GM10847 (cell line): ENCODE measurements around the gene PAX5.

Source experiments
- POLR2A ChIP-seq: IDR thresholded peaks from 2 replicates; pipeline ENCODE4 v1.6.1; 2011; ENCODE audit not compliant: insufficient read length; ENCODE audit errors: extremely low read depth

PAX5 gene

DNA sequence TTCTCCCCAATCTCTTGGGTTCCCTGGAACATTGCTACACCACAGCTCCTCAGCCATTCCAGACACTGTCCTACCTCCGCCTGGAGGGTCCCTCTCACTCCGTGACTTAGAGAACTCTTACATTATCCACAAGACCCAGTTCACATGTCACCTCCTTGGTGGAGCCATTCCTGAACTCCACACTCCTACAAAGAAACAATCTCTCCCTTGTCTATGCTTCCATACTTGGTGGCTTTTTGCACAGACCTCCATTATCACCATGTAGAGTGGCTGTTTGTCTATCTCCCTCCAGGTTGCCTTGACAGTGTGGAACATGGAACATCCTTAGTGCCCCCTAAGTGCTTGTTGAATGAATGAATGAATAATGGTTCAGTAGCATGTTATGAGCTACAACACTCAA lies 105.9 kb downstream of the PAX5 start:
- TF ChIP-seq POLR2A, result no peak

DNA sequence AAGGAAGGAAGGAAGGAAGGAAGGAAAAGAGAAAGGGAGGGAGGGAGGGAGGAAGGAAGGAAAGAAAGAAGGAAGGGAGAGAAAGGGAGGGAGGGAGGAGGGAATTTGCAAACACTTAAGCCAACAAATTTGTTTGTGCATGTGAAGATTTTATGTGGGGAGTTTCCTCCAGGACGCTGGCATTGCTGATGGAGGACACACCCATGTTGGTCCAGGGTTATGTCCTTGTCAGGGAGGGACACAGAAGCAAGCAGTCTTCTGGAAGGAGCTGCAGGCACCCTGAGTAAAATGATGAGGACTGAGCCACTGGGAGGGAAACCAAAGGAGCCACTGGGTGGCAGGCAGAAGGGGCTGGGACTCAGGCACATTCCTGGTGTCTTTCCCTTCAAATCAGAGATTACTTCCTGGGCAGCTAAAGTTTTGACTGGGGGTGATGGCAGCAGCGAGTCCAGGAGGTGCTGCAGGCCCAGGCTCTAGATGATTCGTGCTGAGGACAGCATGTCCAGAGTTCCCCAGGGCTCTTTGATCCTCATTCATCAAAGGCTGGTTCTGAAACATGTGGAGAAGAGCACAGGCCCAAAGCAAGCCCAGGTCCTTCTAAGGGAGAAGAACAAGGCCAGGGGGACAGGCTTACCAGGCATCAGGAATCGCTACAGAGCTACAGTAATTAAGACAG lies 109.2 kb downstream of the PAX5 start:
- TF ChIP-seq POLR2A, result no peak

DNA sequence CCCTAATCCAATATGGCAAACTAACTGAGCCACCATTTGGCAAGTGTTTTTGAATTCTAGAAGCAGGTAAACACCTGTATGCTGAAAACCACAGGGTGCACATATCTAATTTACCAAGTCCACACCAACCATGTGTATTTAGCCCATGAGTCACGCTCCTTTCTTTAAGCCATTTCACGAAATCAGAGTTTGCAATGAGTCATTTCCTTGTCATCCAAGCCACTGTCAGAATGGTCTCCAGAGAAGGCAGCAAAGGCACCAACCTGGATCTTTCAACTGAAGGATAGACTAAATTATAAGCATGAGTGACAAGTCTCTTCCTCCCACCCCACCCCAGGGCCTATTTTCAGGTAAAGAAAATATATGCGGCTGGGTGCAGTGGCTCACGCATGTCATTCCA lies 110.0 kb downstream of the PAX5 start:
- no peak for TF ChIP-seq POLR2A

DNA sequence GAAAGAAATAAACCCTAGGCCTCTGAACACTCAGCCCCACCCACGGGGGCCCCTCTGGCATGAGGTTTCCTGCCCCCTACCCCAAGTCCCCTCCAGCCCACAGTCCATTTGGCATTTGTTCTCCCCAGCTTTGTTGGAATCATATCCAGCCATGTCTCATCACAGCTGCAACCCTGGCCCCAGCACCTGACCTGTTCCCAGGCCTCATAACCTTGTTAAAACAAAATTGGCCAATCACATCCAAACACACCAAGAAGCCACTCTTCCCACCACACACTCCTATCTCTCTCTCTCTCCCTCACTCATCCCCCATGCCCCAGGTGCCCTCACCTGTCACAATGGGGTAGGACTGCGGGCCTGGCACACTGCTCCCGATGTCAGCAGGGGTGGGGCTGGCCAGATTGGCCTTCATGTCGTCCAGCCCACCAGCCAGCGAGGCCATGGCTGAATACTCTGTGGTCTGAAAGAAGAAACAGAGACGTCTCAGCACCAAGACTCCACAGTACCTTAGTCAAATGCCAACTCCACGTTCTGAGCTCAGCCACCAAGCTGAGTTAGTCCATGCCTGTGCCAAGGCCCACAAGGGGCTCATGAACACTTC lies 110.9 kb downstream of the PAX5 start:
- TF ChIP-seq POLR2A, result no peak

DNA sequence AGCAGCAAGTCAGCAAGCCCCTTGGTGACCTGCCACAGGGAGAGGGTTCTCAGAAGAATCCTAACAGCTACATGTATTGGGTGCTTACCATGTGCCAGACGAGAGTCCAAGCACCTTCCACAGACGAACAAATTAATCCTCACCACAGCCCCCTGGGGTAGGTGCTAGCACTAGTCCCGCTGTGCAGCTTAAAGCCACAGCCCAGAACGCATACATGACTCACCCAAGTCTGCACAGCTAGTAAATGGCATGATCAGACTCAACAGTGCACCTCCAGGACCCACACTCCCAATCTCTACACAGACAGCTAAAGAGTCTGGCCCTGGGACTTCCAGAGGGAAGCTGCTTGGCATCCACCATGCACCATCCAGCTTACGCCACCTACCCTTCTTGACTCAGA lies 111.5 kb downstream of the PAX5 start:
- no peak for TF ChIP-seq POLR2A

DNA sequence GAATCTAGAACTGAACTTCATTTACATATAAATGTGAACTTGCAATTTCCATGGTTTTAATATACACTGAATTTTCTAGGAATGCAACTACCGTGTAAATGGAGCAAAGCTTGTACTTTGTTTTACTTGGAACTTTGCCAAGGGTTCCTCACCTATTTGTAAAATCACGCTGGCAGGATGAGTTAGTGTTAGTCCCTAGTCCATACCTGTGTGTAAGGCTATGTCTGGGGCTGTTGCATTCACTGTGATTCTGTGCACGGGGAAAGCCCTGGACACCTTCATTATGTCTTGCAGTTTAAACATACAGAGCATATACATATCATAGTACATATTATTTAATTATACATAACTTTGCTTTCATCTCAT lies 119.9 kb downstream of the PAX5 start:
- TF ChIP-seq POLR2A, result no peak

DNA sequence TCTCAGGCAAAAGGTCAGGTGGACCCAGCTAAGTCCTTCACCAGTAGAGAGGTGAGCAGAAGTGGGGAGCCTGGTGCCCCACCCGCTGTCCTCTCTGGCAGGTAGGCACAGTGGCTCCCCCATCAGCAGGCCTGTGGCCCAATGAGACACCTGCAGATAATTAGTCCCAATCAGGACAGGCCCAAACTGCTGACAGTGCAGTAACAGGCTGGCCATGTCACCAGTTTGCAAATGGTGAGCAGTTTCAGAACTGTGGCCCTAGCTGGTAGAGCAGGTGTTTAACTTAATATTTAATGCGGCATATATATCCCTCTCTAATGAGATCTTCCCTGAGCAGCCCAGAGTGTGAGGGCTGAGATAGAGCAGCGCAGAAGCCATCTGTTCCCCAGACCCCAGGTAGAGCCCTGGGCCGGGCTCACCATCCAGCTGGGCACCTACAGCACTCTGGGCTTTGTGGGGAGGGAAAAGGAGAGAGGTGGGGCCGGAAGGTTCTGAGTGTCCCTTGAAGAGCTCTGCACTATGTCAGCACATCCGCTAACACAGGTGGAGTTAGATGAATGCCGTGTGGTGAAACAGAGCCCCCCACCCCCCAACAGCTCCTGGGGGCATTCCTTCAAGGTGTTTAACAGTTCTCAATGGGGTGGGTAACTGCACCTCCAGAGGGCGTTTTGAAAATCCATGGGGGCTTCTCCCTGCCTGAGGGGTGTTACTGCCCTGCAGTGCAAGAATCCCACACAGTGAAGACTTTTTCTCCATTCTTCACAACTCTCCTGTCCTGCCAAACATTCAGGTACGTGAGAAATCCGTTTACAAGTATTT lies 120.5 kb downstream of the PAX5 start:
- no peak for TF ChIP-seq POLR2A

DNA sequence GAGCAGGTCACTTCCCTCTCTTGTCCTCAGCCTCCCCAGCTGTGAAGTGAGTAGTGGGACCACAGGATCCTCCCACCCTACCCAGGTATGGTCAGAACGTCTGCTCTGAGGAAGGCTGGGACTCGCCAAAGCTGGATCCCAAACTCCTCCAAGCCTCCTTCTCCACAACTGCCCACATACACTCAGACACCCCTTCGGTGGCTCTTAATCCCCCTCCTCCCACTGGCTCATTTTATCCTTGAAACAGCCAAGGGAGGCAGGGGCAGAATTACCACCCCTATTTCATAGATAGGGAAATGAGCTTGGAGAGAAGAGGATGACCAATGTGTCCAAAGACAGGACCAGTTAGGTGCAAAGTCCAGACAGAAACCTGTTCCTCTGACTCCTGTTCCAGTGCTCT lies 121.4 kb downstream of the PAX5 start:
- TF ChIP-seq POLR2A, result no peak

DNA sequence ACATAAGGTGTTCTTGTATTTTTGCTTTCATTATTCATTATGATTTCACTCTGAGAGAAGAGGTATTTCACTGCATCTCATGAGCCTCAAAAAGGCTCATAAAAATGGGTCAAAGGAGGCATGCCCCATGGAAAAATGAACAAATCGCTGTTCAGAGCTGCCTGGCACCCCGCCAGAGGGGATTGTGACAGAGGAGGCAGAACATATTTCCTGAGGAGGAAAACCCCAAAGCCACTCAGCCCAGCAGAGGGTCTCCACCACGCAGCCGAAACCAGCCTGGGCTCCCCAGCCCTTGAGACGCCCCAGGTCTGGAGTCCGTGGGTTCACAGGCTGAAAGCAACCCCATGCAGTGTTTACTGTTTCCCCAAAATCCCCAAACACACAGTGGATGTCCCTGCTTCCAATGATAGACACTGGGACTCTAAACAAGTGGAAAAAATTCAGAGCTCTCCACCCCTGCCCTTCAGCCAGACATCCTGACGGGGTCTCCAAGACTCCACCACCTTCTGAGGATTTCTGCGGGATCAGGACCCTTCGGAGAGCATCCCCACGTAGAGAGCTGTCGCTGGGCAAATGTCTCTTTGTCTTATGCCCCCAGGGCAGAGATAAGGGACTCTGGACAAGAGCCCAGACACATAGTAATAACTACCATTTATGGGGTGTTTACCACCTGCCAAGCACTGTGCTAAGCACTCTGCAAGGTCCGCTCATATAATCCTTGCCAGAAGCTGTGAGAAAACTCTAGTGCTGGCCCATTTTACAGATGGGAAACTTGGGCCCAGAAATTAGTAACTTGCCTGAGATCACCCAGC lies 122.3 kb downstream of the PAX5 start:
- TF ChIP-seq POLR2A, result no peak

DNA sequence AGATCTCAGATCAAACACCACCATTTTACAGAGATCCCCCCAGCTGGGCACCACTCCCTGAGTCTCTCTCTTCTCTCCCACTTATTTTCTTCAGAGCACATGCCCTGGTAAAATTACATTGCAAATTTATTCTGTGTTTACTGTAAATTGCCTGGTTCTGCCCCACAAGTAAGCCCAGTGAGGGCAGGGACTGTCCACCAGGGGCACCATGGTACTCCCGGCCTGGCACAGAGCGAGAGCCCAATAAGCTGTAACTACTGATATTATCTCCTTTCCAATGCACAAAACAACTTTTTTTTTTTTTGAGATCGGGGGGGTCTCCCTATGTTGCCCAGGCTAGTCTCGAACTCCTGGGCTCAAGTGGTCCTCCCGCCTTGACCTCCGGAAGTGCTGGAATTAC lies 123.0 kb downstream of the PAX5 start:
- TF ChIP-seq POLR2A, result no peak

DNA sequence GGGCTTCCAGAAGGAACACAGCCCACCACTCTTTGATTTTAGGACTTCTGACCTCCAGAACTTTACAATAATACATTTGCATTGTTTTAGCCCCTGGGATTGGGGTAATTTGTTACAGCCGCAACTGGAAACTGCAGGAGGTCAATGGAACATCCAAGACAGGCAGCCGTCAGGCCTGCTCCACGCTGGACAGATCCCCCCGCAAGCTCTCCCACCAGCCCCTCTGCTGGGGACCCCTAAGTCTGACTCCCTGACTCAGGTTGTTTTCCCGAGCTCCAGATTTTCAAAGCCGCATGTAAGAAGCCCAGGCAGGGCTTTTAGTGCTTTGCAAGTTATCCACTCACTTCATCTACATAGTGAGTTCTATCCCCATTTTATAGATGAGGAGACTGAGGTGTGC lies 127.6 kb downstream of the PAX5 start:
- no peak for TF ChIP-seq POLR2A

DNA sequence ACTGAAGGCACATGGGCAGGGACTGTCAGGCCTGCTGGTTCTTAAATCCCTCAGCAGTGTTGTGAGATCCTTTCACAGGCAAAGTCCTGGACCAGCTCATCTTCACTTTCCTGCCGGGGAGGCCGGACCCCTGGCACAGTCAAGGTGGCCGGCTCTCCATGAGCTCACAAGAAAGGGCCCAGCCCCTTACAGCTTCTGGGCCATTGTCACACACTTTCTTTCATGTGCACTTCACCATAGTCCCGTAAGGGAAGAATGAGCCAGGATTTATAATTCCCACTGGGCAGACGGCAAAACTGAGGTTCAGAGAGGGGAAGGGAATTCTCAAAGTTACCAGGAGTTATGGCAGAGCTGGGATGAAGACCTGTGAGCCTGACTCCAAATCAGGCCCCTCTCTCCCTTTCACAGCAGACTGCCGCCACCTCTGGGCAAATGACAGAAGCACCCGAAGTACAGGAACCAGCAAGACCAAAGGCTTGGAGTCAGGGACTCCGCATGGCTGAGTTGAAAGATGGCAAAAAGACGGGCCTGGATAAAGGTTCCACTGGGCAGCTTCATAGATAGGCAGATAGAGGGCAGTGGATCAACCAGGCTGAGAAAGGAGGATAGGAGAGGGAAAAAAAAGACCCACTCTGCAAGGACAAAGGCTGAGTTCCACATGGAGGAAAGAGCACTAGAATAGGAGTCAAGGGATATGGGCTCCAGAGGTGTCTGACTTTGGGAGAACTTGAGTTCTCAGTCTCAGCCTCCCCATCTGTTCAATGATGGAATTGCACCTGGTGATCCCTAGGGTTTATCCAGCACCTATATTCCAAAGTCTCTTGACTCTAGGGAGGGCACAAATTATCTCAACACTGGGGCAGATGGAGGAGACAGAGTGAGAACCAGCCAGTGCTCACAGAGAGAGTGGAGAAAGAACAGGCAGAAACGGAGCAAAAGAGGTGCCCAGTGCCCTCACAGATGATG lies 128.7 kb downstream of the PAX5 start:
- no peak for TF ChIP-seq POLR2A

DNA sequence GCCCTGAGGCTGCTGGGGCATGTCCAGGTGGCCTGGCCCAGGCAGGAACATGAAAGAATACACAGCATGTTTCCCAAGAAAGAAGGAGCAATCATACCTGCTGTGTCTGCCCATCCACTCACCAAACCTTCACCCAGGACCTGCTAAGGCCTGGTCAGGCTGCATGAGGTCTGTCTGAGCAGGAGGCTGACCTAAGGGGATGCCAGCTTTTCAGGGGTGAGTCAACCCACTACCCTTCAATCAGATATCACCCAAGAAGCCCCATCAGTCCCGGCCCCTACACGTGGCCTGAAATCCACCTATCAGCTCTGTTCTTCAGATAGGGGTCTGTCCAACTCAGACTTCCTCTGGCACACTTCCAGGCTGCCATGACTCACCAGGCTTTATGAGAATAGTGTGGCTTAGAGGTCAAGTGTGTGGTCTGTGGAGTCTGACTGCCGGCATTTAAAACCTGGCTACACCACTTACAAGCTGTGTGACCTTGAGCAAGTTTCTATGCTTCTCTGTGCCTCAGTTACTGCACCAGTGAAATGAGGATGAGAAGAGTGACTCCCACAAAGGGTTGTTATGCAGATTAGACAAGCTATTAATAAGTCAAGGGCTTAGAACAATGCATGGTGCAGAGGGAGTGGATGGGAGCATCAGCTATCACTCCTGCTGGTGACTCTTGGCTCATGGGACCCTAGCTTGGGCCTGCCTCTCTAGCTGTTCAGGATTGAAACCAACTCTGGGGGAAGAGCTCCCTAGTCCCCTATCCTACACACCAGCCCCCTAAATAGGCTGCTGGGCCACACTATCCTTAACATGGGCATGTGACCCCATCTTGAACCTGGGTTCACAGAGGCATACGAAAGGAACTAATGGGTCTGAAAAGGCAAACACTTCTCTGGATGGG lies 130.3 kb downstream of the PAX5 start:
- no peak for TF ChIP-seq POLR2A
